GM13976 (cell line): ENCODE results near the gene IFIT1.

ENCODE experiments used
- DNase-seq: peaks from one replicate; pipeline ENCODE4 v3.0.0; 2012; ENCODE audit warnings: low spot score
- in situ Hi-C: fragments of 300-500 bp; cut with MboI; formaldehyde crosslinking; loops from one replicate; pipeline ENCODE4 v1.12.0; 2022; ENCODE audit warnings: low sequenced_read_pairs, mixed read lengths, inconsistent platforms; ENCODE audit not compliant: unreplicated experiment
- TF ChIP-seq, protein P1 (sequence below): IDR thresholded peaks from 2 replicates; pipeline ENCODE4 v1.5.1; 2012; ENCODE audit warnings: borderline replicate concordance, mild to moderate bottlenecking; ENCODE audit not compliant: insufficient read depth; ENCODE audit errors: extremely low read depth, missing control alignments, control extremely low read depth

IFIT1 gene

DNA sequence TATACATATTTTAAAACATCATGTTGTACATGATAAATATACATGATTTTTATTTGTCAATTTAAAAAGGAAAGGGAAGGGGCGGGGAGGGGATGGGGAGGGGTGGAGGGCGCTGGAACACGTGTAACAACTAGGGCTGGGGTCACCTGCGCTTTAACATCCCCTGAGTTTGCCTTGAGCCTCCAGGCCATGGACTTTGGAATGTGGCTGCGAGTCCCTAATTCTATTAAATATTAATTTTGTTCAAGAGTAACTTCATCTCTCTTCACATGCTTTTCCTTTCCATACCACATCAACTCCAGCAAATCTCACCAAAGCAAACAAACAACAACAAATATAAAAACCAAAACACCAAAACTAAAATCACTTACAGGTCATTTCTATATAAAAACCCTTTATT lies 32.6 kb downstream of the IFIT1 start:
- in situ Hi-C loops = loop anchor here (10.0 kb wide), 1 partner anchor 130 kb away; no protein-coding TSS in a partner anchor
- DNase-seq = no peak
- TF ChIP-seq, protein P1, sequence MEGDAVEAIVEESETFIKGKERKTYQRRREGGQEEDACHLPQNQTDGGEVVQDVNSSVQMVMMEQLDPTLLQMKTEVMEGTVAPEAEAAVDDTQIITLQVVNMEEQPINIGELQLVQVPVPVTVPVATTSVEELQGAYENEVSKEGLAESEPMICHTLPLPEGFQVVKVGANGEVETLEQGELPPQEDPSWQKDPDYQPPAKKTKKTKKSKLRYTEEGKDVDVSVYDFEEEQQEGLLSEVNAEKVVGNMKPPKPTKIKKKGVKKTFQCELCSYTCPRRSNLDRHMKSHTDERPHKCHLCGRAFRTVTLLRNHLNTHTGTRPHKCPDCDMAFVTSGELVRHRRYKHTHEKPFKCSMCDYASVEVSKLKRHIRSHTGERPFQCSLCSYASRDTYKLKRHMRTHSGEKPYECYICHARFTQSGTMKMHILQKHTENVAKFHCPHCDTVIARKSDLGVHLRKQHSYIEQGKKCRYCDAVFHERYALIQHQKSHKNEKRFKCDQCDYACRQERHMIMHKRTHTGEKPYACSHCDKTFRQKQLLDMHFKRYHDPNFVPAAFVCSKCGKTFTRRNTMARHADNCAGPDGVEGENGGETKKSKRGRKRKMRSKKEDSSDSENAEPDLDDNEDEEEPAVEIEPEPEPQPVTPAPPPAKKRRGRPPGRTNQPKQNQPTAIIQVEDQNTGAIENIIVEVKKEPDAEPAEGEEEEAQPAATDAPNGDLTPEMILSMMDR = no peak

DNA sequence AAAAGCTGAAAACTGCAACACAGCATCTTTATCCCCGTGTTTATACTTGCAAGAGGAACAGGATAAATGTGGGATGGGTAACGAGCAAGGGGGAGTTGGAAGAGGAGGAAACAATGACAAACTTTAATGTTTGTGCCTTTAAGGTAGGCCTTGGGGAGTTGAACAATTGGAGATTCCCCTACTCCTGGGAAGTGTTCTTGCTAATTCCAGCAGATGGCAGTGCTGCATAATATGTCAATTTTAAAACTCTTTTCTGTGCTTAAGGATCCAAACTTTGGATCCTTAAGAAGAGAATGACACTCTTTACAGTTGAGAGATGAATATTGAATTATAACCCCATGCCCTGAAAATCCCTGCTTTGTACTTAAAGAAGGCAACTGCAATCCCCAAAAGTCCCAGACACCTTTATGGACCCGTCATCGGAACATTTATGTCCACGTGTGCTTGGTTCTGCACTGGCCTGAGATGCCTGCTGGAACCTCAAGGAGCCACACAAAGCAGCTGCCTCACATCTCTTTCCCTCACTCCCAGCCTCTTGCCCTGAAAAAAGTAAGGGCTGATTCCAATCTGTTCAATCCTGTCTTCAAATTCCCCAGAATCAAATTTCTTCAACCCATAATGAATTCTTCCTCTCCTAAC lies 33.9 kb downstream of the IFIT1 start:
- TF ChIP-seq, protein P1 = peak; percentile 57
- DNase-seq = peak; percentile 48
- in situ Hi-C loops = loop anchor here (10.0 kb wide), 1 partner anchor 128 kb away; no protein-coding TSS in a partner anchor

DNA sequence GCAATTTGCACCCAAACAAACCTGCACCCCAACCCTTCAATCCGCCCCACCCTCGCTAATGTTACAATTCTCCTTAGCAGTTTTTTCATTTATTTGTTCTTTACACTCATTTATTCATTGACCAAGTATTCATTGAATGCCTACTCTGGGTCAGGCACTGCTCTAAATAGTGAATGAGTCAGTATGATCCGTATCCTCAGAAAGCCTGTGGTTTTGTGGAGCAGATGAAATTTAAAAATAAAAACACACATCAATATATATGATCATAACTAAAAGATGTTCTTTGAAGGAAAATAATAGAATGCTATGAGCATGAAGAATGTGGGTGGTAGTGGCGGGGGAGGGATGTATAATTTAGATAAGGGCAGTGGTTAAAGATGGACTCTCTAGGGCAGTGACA lies 35.2 kb downstream of the IFIT1 start:
- in situ Hi-C loops = loop anchor here (10.0 kb wide), 1 partner anchor 127 kb away; no protein-coding TSS in a partner anchor
- DNase-seq = no peak

DNA sequence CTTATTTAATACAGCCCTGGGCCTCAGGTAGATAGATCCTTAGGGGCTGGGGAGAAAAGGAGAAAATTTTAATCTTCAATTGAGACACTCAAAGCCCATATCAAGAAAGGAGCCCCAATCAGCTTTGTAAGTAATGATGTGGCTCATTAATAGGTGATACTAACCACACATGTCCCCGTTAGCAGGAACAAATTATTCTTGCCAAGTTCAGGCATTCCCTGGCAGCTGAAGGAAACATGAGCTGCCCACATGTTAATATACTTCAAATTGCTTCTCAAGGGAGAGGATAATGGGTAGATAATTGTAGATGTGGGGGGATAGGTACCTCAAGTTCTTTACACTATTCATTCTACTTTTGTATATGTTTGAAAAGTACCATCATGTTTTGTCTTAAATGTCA lies 36.5 kb downstream of the IFIT1 start:
- TF ChIP-seq, protein P1 = no peak
- DNase-seq = no peak
- in situ Hi-C loops = loop anchor here (10.0 kb wide), 1 partner anchor 126 kb away; no protein-coding TSS in a partner anchor

More for the DNA sequence above, 35.2 kb downstream of the IFIT1 start:
- TF ChIP-seq, protein P1 = no peak

DNA sequence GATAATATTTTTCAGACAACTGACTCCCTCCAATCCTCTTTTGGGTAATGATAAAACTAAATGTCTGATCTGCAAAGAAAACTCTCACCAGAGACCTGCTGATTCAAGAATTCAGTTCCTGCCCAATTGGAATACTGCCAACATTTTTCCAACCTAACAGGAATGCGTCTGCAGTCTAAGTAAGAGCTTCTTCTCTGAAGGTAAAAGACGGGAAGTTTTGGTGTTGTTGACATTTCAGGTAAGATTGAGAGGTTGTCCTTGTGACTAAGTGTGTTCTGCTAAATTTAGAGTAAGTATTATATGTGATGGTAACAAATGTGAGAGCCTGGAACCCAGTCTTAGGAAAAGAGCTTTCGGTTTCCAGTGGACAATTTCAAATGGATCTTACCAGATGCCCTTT lies 39.6 kb downstream of the IFIT1 start:
- DNase-seq = no peak
- in situ Hi-C loops = no loop called here
- TF ChIP-seq, protein P1 = no peak

DNA sequence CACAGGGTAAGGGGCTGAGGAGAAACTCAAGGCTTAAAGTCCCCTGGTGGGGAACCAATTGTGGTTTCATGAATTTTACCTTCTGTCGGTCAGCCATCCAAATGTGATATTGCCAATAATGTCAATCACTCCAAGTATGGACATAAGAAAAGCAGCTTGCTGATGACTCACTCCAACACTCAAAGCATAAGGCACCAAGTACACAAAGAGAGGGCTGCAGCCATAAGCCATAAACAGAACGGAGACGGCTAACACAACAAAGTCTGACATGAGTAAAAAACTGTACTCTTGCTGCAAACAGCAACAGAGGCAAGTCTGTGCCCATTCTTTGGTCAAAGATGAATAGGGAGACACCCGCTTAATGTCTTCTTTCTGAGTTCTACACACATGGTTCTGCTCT lies 46.1 kb downstream of the IFIT1 start:
- in situ Hi-C loops = no loop called here
- DNase-seq = no peak
- TF ChIP-seq, protein P1 = no peak
